RWPE2 (cell line): ENCODE results near the gene SPNS3.

Experiments used
- ATAC-seq: fragments of 200-7000 bp; cut with Tn5 transposase; 3 replicates; pipeline ENCODE4 v1.9.1; 2021; ENCODE audit warnings: low read depth
- DNase-seq: peaks from one replicate; pipeline ENCODE4 v3.0.0-alpha.2; 2020; ENCODE audit warnings: low spot score
- H3K27ac ChIP-seq: fragments of 450-650 bp; 2 replicates; pipeline ENCODE4 v1.5.1; 2017; ENCODE audit warnings: mild to moderate bottlenecking; ENCODE audit not compliant: poor library complexity, severe bottlenecking
- H3K27me3 ChIP-seq: fragments of 250-450 bp; sonication (Bioruptor Pico); 2 replicates; pipeline ENCODE4 v1.5.1; 2021; ENCODE audit warnings: mild to moderate bottlenecking, moderate library complexity; ENCODE audit not compliant: insufficient read depth, poor library complexity, severe bottlenecking
- H3K36me3 ChIP-seq: fragments of 250-450 bp; sonication (Bioruptor Pico); 2 replicates; pipeline ENCODE4 v1.5.1; 2020; ENCODE audit warnings: low read depth, mild to moderate bottlenecking, moderate library complexity
- H3K4me1 ChIP-seq: fragments of 250-450 bp; sonication (Bioruptor Pico); 2 replicates; pipeline ENCODE4 v1.5.1; 2021; ENCODE audit warnings: mild to moderate bottlenecking, moderate library complexity; ENCODE audit not compliant: insufficient read depth, poor library complexity, severe bottlenecking
- H3K4me3 ChIP-seq: fragments of 250-450 bp; sonication (Bioruptor Pico); 2 replicates; pipeline ENCODE4 v1.5.1; 2021; ENCODE audit warnings: mild to moderate bottlenecking, moderate library complexity; ENCODE audit not compliant: severe bottlenecking
- H3K9me3 ChIP-seq: fragments of 250-450 bp; sonication (Bioruptor Pico); 2 replicates; pipeline ENCODE4 v1.5.1; 2021; ENCODE audit warnings: mild to moderate bottlenecking, moderate library complexity; ENCODE audit not compliant: severe bottlenecking
- TF ChIP-seq, protein P1 (sequence below): fragments of 450-650 bp; IDR thresholded peaks from one replicate; pipeline ENCODE4 v1.5.1; 2017; ENCODE audit warnings: mild to moderate bottlenecking, moderate library complexity; ENCODE audit not compliant: poor library complexity, severe bottlenecking

The SPNS3 gene

DNA sequence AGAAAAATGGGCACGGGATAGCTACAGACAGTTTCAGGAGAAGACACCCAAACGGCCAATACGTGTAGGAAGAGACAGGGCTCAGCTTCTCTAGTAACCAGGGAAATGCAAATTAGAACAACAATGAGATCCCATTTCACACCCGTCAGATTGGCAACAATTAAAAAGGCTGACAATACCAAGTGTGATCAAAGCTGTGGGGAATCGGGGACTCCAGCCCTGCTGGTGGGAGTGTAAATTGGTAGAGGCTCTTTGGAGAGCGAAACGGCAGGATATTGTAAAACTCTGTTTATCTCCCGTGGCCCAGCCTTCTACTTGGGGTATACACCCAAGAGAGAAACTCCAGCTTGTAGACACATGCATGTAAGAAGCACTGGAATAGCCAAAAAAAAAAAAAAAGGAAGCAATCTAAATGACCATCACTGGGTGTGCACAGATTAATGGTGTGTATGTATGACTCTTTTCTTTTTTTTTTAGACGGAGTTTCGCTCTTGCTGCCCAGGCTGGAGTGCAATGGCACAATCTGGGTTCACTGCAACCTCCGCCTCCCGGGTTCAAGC lies 93.9 kb downstream of the SPNS3 start:
- Histone ChIP-seq H3K4me1 (no peaks in the 10 kb centered on the region), H3K9me3 (no peaks in the 10 kb centered on the region), H3K4me3 (no peak overlapping the region), H3K27me3 (no peaks in the 10 kb centered on the region), H3K27ac (no peak overlapping the region), H3K36me3 (no peaks in the 10 kb centered on the region)
- TF ChIP-seq, protein P1, sequence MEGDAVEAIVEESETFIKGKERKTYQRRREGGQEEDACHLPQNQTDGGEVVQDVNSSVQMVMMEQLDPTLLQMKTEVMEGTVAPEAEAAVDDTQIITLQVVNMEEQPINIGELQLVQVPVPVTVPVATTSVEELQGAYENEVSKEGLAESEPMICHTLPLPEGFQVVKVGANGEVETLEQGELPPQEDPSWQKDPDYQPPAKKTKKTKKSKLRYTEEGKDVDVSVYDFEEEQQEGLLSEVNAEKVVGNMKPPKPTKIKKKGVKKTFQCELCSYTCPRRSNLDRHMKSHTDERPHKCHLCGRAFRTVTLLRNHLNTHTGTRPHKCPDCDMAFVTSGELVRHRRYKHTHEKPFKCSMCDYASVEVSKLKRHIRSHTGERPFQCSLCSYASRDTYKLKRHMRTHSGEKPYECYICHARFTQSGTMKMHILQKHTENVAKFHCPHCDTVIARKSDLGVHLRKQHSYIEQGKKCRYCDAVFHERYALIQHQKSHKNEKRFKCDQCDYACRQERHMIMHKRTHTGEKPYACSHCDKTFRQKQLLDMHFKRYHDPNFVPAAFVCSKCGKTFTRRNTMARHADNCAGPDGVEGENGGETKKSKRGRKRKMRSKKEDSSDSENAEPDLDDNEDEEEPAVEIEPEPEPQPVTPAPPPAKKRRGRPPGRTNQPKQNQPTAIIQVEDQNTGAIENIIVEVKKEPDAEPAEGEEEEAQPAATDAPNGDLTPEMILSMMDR: no peak
- ATAC-seq: no peak
- no peak for DNase-seq

DNA sequence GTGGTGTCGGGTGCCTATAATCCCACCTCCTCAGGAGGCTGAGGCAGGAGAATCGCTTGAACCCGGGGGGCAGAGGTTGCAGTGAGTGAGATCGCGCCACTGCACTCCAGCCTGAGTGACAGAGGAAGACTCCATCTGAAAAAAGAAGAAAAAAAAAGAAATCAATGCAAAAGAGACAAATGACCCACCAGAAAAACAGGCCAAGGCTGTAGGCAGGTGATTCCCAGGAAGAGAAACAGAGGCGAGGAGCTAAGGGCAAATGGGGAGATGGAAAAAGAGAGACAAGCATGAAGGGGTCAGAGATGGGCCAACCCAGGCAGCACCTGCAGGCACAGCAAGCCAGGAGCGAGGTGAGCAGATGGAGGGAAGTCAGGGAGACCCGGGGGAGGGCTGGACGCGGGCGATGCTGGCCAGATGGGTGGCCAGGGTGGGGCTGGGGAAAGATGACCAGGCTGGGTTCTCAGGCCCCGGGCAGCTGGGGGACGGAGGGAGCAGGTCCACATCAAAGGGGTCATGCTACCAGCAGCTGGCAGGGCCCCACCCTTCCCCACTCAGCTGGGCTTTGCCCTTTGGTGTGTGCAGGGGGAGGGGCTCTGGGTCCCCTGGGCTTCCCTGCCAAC lies 95.9 kb downstream of the SPNS3 start:
- ATAC-seq (no peak), DNase-seq (no peak)
- Histone ChIP-seq H3K27me3 (no peaks in the 10 kb centered on the region), H3K36me3 (no peaks in the 10 kb centered on the region), H3K4me3 (no peak overlapping the region), H3K27ac (no peak overlapping the region), H3K9me3 (no peaks in the 10 kb centered on the region), H3K4me1 (no peaks in the 10 kb centered on the region)
- TF ChIP-seq, protein P1: no peak

DNA sequence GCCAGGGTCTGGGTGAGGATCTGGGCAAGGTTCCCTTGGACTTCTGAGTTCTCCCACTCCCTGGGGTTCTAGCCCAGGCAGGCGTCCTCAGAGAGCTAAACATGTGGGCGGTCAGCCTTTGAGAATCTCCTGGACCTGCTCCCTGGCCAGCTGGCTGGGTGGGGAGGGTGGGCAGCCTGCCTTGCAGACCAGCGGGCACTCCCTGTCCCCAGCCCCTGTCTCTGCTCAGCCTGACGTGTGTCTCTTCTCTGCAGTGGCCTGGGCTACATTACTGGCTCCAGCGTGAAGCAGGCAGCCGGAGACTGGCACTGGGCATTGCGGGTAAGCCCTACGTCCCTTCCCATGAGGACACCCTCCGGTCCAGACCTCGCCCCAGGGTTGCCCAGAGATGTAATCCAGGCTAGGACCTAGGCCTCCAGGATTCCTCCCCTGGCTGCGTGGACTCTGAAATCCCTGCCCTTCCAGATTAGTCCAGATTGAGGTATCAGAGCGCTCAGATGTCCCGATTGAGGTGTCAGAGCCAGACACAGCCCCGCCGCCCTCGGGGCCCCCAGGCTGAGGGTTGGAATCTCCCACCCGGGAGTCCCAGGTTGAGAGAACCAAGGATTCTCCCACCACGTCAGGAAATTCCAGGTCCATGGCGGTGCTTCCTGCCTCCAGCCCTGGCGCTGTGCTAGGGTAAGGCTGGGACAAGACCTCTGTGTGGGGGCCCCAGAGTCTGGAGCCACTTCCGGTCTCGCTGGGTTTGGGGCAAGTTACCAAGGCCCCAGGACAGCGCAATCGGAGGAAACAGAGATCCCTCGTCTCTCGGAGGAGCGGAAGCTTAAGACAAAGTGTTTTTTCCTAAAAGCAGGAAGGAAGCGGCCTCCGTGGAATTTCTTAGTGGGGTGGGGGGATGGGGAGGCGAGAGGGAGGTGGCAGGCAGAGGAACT lies 97.3 kb downstream of the SPNS3 start:
- DNase-seq: no peak
- TF ChIP-seq, protein P1: no peak
- ATAC-seq: no peak

DNA sequence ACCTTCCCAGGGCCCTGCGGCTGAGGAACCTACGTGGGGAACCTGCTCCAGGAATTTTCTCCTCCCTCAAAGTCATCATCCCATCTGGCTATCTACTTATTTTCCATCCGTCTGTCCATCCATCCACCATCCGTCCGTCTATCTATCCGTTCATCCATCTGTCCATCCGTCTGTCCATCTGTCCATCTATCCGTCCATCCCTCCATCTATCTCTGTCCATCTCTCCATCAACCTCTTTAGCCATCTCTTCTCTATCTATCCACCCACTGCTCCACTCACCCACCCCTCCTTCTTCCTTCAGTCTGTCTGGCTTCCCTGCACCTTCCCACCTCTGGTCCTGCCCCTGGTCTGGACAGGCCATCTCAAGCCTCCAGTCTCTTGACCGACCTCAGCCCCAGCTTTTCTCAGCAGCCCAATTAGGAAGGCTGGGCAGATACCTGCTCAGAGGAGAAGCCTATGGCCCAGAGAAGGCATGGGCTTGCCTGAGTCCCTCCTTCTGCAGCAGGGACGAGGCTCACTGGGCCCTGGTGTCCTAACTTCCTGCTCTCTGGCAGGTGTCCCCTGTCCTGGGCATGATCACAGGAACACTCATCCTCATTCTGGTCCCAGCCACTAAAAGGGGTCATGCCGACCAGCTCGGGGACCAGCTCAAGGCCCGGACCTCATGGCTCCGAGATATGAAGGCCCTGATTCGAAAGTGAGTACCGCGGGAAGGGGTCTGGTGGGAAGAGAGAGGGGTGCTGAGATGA lies 98.4 kb downstream of the SPNS3 start:
- Histone ChIP-seq H3K9me3 (no peaks in the 10 kb centered on the region), H3K4me3 (no peak overlapping the region), H3K27me3 (no peaks in the 10 kb centered on the region), H3K27ac (no peak overlapping the region), H3K36me3 (no peaks in the 10 kb centered on the region), H3K4me1 (no peaks in the 10 kb centered on the region)
- DNase-seq (no peak), ATAC-seq (no peak)
- TF ChIP-seq, protein P1: no peak

More for the DNA sequence above, 97.3 kb downstream of the SPNS3 start:
- no peaks in the 10 kb centered on the region for H3K4me1 ChIP-seq
- no peak overlapping the region for H3K27ac ChIP-seq
- H3K4me3 ChIP-seq: no peak overlapping the region
- no peaks in the 10 kb centered on the region for H3K9me3 ChIP-seq
- no peaks in the 10 kb centered on the region for H3K36me3 ChIP-seq
- no peaks in the 10 kb centered on the region for H3K27me3 ChIP-seq
